Activated naive CD8-positive, alpha-beta T cell treated with anti-CD3 and anti-CD28 coated beads for 36 hours (primary cell): ENCODE data around the gene DAW1. TPM values are rescaled to one million over a fixed set of nuclear protein-coding genes. Genes with fewer than 3 reads are reported as not detected.
"Not testable (repeated sequence)": the region's sequence is repeated elsewhere in the genome, so short reads cannot be mapped to it uniquely, and the experiment has no call there.

ENCODE experiments used
- DNase-seq: peaks from one replicate; pipeline ENCODE4 v3.0.0; 2021
- H3K27ac Mint-ChIP-seq: one replicate; pipeline ENCODE4 v1.8.0; 2022; ENCODE audit warnings: mild to moderate bottlenecking, moderate library complexity, mixed read lengths
- H3K27me3 Mint-ChIP-seq: one replicate; pipeline ENCODE4 v1.8.0; 2022; ENCODE audit warnings: mild to moderate bottlenecking, mixed read lengths
- H3K36me3 Mint-ChIP-seq: one replicate; pipeline ENCODE4 v1.8.0; 2021; ENCODE audit warnings: mild to moderate bottlenecking, mixed read lengths
- H3K4me1 Mint-ChIP-seq: one replicate; pipeline ENCODE4 v1.8.0; 2021; ENCODE audit warnings: mixed read lengths
- H3K4me3 Mint-ChIP-seq: one replicate; pipeline ENCODE4 v1.8.0; 2022; ENCODE audit warnings: mild to moderate bottlenecking, moderate library complexity, mixed read lengths
- H3K9me3 Mint-ChIP-seq: one replicate; pipeline ENCODE4 v1.8.0; 2022; ENCODE audit warnings: mixed read lengths
- total RNA-seq, 2 experiments: library from RNA; stranded (reverse); gene quantifications; one replicate each; pipeline ENCODE4 v1.2.3, GENCODE V29; 2021

DAW1 gene
- total RNA-seq, 2 experiments from 2014 or later, result not detected

DNA sequence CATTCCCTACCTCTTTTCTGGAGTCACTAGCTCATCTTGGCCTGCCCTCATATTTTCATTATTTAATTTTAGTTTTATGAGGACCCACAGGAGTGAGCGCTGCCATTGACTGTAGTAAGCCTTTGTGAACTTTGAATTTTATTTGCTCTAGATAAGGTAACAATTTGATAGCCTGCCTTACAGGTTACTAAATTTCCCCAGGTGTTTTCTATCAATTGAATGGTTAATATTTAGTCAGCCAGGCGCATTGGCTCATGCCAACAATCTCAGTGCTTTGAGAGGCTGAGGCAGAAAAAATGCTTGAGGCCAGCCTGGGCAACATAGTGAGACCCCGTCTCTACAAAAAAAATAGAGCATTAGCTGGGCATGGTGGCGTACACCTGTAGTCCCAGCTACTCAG lies 50.2 kb downstream of the DAW1 start:
- Mint-ChIP-seq H3K36me3 (no peaks in the 10 kb centered on the region), H3K4me3 (no peak overlapping the region), H3K27ac (no peak overlapping the region), H3K4me1 (no peaks in the 10 kb centered on the region), H3K27me3 (peaks cover 5% of the 10 kb centered on the region), H3K9me3 (no peaks in the 10 kb centered on the region)
- no peak for DNase-seq

DNA sequence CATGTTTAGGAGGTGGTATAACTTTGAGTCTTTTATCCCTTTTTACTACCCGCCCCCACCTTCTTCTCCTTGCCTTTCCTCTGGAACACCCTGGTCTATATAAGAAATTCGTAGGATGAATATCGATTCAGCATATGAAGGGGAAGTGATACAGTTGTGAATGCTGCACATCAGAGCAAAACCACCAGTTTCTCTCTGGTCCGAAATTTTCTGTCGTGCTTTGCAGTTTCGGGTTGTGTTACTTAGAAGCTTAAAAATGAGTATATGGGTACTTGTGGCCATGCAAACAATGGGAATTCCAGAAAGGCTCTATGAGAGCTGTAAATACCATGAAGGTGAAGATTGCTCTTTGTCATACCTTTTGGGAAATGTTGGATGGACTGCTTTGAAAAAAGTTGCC lies 60.6 kb downstream of the DAW1 start:
- Mint-ChIP-seq H3K36me3 (no peaks in the 10 kb centered on the region), H3K27me3 (peaks cover 4% of the 10 kb centered on the region), H3K27ac (no peak overlapping the region)

DNA sequence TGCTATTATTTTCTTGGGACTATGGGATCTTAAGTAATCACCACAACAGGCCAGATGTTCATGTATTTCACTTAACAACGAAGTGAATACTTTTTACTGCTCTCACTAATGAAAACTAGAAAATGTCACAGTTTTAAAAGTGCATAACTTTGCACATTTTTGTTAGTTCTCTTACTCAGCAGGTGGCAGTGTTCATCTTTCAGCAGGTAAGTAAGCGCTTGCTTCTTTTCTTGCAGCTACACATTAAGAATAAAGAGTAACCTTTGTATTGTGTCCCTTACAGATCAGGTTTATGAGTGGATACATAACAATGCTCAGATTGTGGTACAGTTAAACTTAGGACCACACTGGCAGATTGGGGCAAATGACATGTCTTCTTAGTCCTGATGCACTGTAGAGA lies 61.0 kb downstream of the DAW1 start:
- Mint-ChIP-seq H3K27me3 (peaks cover 4% of the 10 kb centered on the region), H3K4me1 (no peaks in the 10 kb centered on the region), H3K4me3 (no peak overlapping the region), H3K27ac (no peak overlapping the region), H3K9me3 (peaks cover 4% of the 10 kb centered on the region), H3K36me3 (no peaks in the 10 kb centered on the region)
- DNase-seq, result no peak

More for the DNA sequence above, 60.6 kb downstream of the DAW1 start:
- Mint-ChIP-seq H3K9me3 (peaks cover 7% of the 10 kb centered on the region), H3K4me3 (no peak overlapping the region), H3K4me1 (no peaks in the 10 kb centered on the region)
- no peak for DNase-seq

DNA sequence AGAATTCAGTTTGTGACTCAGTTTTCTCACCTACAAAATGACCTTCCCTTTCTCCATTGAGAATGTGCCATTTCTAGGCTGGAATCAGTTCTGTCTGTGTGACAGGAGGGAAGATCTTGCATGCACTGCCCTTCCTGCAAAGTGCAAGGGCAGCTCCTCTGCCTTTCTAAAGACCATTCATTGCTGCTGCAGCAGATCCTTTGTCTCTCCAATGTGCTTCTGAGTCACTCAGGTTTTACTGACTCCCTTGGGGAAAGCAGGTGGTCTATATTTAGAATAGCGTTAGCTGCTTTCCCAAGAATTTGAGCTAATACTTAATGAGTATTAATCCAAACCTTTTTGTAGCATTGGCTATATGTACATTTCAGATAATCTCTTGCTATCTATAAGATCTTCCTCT lies 62.5 kb downstream of the DAW1 start:
- no peaks in the 10 kb centered on the region for H3K4me1 Mint-ChIP-seq
- DNase-seq, result no peak
- no peaks in the 10 kb centered on the region for H3K36me3 Mint-ChIP-seq
- no peak overlapping the region for H3K27ac Mint-ChIP-seq
- no peak overlapping the region for H3K4me3 Mint-ChIP-seq
- peaks cover 4% of the 10 kb centered on the region for H3K9me3 Mint-ChIP-seq
- H3K27me3 Mint-ChIP-seq, result peaks cover 4% of the 10 kb centered on the region

DNA sequence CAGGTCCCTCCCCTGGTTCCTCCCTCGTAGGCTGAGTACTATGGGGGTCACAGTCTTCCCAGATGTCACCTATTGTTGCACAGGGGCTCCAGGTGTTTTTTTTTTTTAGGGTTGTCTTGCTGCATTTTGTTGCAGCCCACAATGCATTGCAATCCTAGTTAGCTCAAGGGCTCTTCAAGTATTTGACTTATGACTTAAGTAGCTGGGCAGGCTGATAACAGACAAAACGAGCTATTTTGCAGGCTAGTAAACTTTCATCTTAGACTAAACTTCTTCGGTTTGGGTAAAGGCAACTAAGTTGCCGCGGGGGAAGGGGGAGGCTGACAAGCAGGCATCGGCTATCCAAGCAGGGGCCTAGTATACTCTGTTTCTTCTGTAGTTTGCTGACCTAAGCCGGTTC lies 64.8 kb downstream of the DAW1 start:
- H3K4me3 Mint-ChIP-seq, H3K27ac Mint-ChIP-seq, H3K36me3 Mint-ChIP-seq, H3K9me3 Mint-ChIP-seq, H3K27me3 Mint-ChIP-seq, H3K4me1 Mint-ChIP-seq, DNase-seq: not testable (repeated sequence)

DNA sequence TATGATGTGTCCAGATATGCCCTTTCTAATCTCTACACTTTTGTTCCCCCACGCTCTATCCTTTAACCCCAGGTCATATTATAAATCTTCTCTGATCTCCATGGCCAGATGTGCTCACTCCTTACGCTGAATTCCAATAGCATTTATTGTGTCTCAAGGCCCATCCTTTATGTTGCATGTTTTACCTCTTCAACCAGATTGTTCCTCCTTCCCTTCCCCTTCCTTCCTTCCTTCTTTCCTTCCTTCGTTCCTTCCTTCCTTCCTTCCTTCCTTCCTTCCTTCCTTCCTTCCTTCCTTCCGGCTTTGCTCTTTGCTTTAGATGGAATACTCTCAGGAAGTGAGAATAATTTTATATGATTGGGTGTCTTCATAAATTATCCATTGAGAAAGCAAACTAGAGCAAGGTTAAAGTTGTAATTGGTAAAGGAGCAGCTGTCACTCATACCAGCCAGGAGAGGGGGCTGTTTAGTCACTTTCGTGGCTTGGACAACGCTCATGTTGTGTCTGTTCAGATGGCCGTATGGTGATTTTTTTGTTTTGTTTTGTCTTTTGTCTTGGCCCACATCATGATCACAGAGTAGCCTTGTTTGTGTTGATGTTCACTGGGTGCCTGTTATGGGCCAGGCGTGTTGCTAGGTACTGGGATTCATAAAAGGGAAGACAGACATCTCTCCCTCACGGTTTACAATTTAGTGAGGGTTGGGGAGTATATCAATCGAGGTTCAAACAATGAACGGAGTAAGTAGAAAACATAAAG lies 68.0 kb downstream of the DAW1 start:
- H3K27ac Mint-ChIP-seq, result no peak overlapping the region
- peaks cover 4% of the 10 kb centered on the region for H3K9me3 Mint-ChIP-seq
- H3K4me3 Mint-ChIP-seq, result no peak overlapping the region
- DNase-seq, result no peak
- no peaks in the 10 kb centered on the region for H3K4me1 Mint-ChIP-seq
- no peaks in the 10 kb centered on the region for H3K36me3 Mint-ChIP-seq
- H3K27me3 Mint-ChIP-seq, result peaks cover 4% of the 10 kb centered on the region

DNA sequence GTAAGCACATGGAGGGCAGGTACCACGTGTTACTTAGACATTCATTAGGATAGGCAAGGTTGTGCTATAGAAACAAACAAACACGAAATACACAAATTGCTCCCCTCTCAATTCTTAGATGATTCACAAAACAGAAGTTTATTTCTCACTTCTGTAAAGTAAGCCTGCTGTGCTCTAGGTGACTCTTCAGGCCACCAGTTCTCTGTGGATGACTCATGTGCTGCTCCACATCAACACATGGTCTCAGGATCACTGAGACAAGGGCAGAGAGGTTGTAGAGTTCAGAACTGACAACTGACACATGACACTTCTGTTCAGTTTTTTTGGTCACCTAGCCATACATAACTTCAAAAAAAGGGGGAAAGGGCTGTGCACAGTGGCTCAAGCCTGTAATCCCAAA lies 70.6 kb downstream of the DAW1 start:
- H3K36me3 Mint-ChIP-seq, result no peaks in the 10 kb centered on the region

DNA sequence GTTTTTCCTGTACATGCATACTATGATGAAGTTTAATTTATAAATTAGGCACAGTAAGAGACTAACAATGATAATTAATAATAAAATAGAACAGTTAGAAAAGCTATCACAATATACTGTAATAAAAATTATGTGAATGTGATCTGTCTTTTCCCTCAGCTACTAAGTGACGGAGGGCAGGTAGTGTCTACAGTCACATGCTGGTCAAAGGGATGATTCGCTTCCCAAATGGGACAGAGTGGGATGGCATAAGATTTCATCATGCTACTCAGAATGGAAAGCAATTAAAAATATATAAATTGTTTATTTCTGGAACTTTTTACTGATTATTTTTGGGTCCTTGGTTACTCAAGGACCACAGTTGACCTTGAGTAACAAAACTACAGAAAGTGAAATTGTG lies 71.5 kb downstream of the DAW1 start:
- no peak for DNase-seq
- Mint-ChIP-seq H3K27me3 (no peaks in the 10 kb centered on the region), H3K4me1 (no peaks in the 10 kb centered on the region), H3K4me3 (no peak overlapping the region), H3K27ac (no peak overlapping the region), H3K9me3 (no peaks in the 10 kb centered on the region), H3K36me3 (no peaks in the 10 kb centered on the region)

More for the DNA sequence above, 70.6 kb downstream of the DAW1 start:
- Mint-ChIP-seq H3K4me1 (no peaks in the 10 kb centered on the region), H3K9me3 (no peaks in the 10 kb centered on the region), H3K27ac (no peak overlapping the region), H3K4me3 (no peak overlapping the region), H3K27me3 (no peaks in the 10 kb centered on the region)
- no peak for DNase-seq

DNA sequence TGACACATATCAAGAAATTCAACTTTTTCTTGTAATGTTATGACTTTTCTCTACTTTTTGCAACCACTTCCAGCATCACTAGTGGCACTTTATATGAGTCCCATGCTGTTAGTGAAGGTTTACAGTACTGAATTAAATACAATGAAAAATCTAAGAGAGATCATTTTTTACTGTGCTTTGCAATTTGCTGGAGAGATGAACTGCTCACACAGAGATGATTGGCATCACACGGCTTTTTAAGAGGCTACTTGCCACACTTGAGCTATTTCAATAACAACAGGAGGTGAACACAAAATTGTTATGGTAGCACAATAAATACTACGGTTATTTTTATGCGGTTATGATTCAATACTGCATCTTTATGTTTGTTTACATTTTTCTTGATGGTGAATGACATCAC lies 88.9 kb downstream of the DAW1 start:
- H3K36me3 Mint-ChIP-seq, result no peaks in the 10 kb centered on the region
- no peak overlapping the region for H3K4me3 Mint-ChIP-seq
- H3K4me1 Mint-ChIP-seq, result no peaks in the 10 kb centered on the region
- no peak overlapping the region for H3K27ac Mint-ChIP-seq
- H3K27me3 Mint-ChIP-seq, result no peaks in the 10 kb centered on the region
- no peak for DNase-seq
- H3K9me3 Mint-ChIP-seq, result no peaks in the 10 kb centered on the region

DNA sequence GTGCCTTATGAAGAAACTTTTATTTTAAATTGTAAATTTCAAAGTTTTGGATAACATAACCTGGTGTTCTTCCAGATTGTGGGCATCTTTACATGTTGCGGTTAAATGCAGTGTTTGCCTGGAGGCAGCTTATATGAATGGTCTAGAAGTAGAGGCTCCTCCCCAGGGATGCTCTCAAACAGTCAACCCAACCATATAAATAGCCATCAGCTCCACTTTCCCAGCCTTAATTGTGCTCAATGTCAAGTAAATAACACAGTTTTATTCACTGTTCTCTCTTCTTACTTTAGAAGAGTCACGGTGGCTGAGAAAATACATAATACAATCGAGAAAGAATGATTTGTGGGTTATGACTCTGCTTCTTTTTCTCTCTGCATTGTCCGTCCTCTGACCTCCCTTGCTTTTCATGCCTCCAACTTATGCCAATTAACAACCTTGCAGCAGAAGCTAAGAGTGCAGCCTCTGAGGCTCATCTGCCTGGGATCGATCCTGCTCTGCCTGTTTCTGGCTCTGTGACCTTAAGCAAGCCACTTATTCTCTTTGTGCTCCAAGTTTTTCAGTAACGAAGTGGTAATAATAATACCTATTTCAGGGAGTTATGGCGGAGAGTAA lies 100.3 kb downstream of the DAW1 start:
- H3K36me3 Mint-ChIP-seq, result no peaks in the 10 kb centered on the region
- H3K27me3 Mint-ChIP-seq, result no peaks in the 10 kb centered on the region

DNA sequence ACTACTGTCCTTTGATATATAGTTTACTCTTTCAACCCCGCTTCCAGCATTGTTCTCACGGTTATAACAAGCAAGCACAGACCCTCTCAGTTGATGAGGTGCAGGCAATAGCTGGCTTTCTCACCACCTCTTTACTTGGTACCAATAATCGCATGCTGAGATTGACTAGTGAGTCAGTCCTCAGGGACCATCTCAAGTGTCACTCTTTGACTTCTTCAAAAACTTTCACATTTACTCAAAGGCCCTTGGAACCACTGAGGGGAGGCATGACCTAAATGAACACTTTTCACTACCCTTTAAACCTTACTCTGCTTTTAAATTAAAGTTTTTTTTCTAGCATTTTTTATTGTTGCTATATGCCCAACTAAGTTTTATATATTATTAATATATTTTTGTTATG lies 101.8 kb downstream of the DAW1 start:
- H3K36me3 Mint-ChIP-seq, result no peaks in the 10 kb centered on the region
- DNase-seq, result no peak
- H3K27ac Mint-ChIP-seq, result no peak overlapping the region
- no peaks in the 10 kb centered on the region for H3K27me3 Mint-ChIP-seq
- no peaks in the 10 kb centered on the region for H3K4me1 Mint-ChIP-seq
- H3K9me3 Mint-ChIP-seq, result no peaks in the 10 kb centered on the region
- H3K4me3 Mint-ChIP-seq, result no peak overlapping the region

More for the DNA sequence above, 100.3 kb downstream of the DAW1 start:
- no peak overlapping the region for H3K27ac Mint-ChIP-seq
- no peak for DNase-seq
- H3K9me3 Mint-ChIP-seq, result no peaks in the 10 kb centered on the region
- H3K4me3 Mint-ChIP-seq, result no peak overlapping the region
- no peaks in the 10 kb centered on the region for H3K4me1 Mint-ChIP-seq

Other genes with a start within 250 kb of the DAW1 start
- gene SCYGR5, start 204.8 kb upstream of the DAW1 start, total RNA-seq, result not detected
- not detected for gene SLC19A3, start 153.6 kb upstream of the DAW1 start, total RNA-seq
- not detected for gene SCYGR6, start 146.9 kb upstream of the DAW1 start, total RNA-seq
- not detected for gene SCYGR7, start 143.3 kb upstream of the DAW1 start, total RNA-seq
- not detected for gene SCYGR8, start 125.7 kb upstream of the DAW1 start, total RNA-seq
- 1 to 10 TPM; 3.1 to 4.4 TPM for gene CCL20, start 57.8 kb upstream of the DAW1 start, total RNA-seq